GM23338 (cell line): ENCODE measurements around the gene NSMCE4A. TPM values are rescaled to one million over a fixed set of nuclear protein-coding genes. Genes with fewer than 3 reads are reported as not detected.

ENCODE experiments used
- ATAC-seq: fragments of 200-7000 bp; cut with Tn5 transposase; 3 replicates; pipeline ENCODE4 v1.9.1; 2020
- DNase-seq: peaks from one replicate; pipeline ENCODE4 v3.0.0-alpha.2; 2015; ENCODE audit warnings: low spot score
- H2AFZ ChIP-seq: fragments of 200-600 bp; sonication (generic); 2 replicates; pipeline ENCODE4 v1.8.0; 2016; ENCODE audit warnings: antibody characterized with exemption, mild to moderate bottlenecking, moderate library complexity
- H3F3A ChIP-seq: fragments of 200-600 bp; sonication (generic); replicated peaks from 2 replicates; pipeline ENCODE4 v1.8.0; 2017; ENCODE audit warnings: antibody characterized with exemption, mixed run types, low read depth
- H3K27ac ChIP-seq: fragments of 200-600 bp; sonication (generic); 2 replicates; pipeline ENCODE4 v1.6.1; 2016; ENCODE audit warnings: low read depth
- H3K27me3 ChIP-seq: fragments of 200-600 bp; sonication (generic); 2 replicates; pipeline ENCODE4 v1.8.0; 2016; ENCODE audit warnings: mild to moderate bottlenecking, mixed run types, moderate library complexity; ENCODE audit not compliant: insufficient read depth
- H3K36me3 ChIP-seq: fragments of 200-600 bp; sonication (generic); 2 replicates; pipeline ENCODE4 v1.8.0; 2016; ENCODE audit warnings: mild to moderate bottlenecking; ENCODE audit not compliant: insufficient read depth
- H3K4me1 ChIP-seq: fragments of 200-600 bp; sonication (generic); 2 replicates; pipeline ENCODE4 v1.8.0; 2016; ENCODE audit warnings: mild to moderate bottlenecking, moderate library complexity; ENCODE audit not compliant: insufficient read depth
- H3K4me2 ChIP-seq: fragments of 200-600 bp; sonication (generic); 2 replicates; pipeline ENCODE4 v1.7.1; 2017; ENCODE audit warnings: mixed run types
- H3K4me3 ChIP-seq: fragments of 200-600 bp; sonication (generic); 2 replicates; pipeline ENCODE4 v1.6.1; 2016; ENCODE audit warnings: mixed run types
- H3K79me2 ChIP-seq: fragments of 200-600 bp; sonication (generic); replicated peaks from 2 replicates; pipeline ENCODE4 v1.8.0; 2017; ENCODE audit warnings: mild to moderate bottlenecking; ENCODE audit not compliant: insufficient read depth
- H3K9me2 ChIP-seq: fragments of 200-600 bp; sonication (generic); 2 replicates; pipeline ENCODE4 v1.8.0; 2017; ENCODE audit not compliant: insufficient read depth
- H4K20me1 ChIP-seq: fragments of 200-600 bp; sonication (generic); replicated peaks from 2 replicates; pipeline ENCODE4 v1.8.0; 2017; ENCODE audit warnings: mild to moderate bottlenecking; ENCODE audit not compliant: insufficient read depth
- H3K27ac Mint-ChIP-seq: 2 replicates; pipeline ENCODE4 v1.8.0; 2020; ENCODE audit warnings: inconsistent platforms, mild to moderate bottlenecking, moderate library complexity, mixed read lengths
- H3K27me3 Mint-ChIP-seq: 3 replicates; pipeline ENCODE4 v1.8.0; 2022; ENCODE audit warnings: low read depth, mild to moderate bottlenecking, moderate library complexity, mixed read lengths, inconsistent platforms; ENCODE audit not compliant: insufficient read depth, poor library complexity
- H3K36me3 Mint-ChIP-seq: 3 replicates; pipeline ENCODE4 v1.8.0; 2021; ENCODE audit warnings: low read depth, mild to moderate bottlenecking, inconsistent platforms, moderate library complexity, mixed read lengths
- H3K4me1 Mint-ChIP-seq: 3 replicates; pipeline ENCODE4 v1.8.0; 2020; ENCODE audit warnings: mild to moderate bottlenecking, inconsistent platforms, mixed read lengths
- H3K4me3 Mint-ChIP-seq: 3 replicates; pipeline ENCODE4 v1.8.0; 2021; ENCODE audit warnings: moderate library complexity, mild to moderate bottlenecking, inconsistent platforms, mixed read lengths
- H3K9me3 Mint-ChIP-seq: 3 replicates; pipeline ENCODE4 v1.8.0; 2020; ENCODE audit warnings: moderate library complexity, mild to moderate bottlenecking, inconsistent platforms, mixed read lengths
- STAT1 ChIP-seq: IDR thresholded peaks from one replicate; pipeline ENCODE4 v1.6.1; 2016; ENCODE audit warnings: antibody characterized with exemption; ENCODE audit not compliant: unreplicated experiment
- ZNF462 ChIP-seq: fragments of 250-450 bp; sonication (Bioruptor Pico); IDR thresholded peaks from 2 replicates; pipeline ENCODE4 v1.5.0; 2020; ENCODE audit warnings: mild to moderate bottlenecking, moderate library complexity
- polyA plus RNA-seq: library from polyadenylated mRNA; unstranded; fragments of >200 nt; fragmentation: Nextera tagmentation; extraction: Ambion mirVana; gene quantifications from 2 replicates; pipeline ENCODE4 v1.2.1, GENCODE V29; 2016
- total RNA-seq: library from RNA; depleted of rRNA; stranded (reverse); fragments of >200 nt; shearing (Covaris generic); gene quantifications from 2 replicates; pipeline ENCODE4 v1.2.3, GENCODE V29; 2014
- TF ChIP-seq, protein P1 (sequence below): IDR thresholded peaks from one replicate; pipeline ENCODE4 v1.6.1; 2018; ENCODE audit warnings: antibody characterized with exemption; ENCODE audit not compliant: unreplicated experiment
- TF ChIP-seq, protein P2 (sequence below), 2 experiments: fragments of 200-600 bp in 1 of 2; sonication (generic) in 1 of 2; conservative IDR thresholded peaks; 2 replicates each; pipeline versions ENCODE4 v1.5.1 to v1.6.1; 2016 to 2017; ENCODE audit warnings: antibody characterized with exemption in 2 of 2, low read depth in 2 of 2, mild to moderate bottlenecking in 2 of 2, moderate library complexity in 1 of 2

Gene NSMCE4A
- total and polyA plus RNA-seq, 2 experiments from 2014 or later, result 84.8 to 94.9 TPM

- ATAC-seq, result no peak; the same call in 1 of the 3 replicates
- no peaks in the 10 kb centered on the region for H3K9me3 Mint-ChIP-seq
Observed at GRCh38 chr10:121959671-121960070, 15.3 kb downstream of the NSMCE4A start.

More at GRCh38 chr10:121959671-121960070, 15.3 kb downstream of the NSMCE4A start:
- no peaks in the 10 kb centered on the region for H4K20me1 ChIP-seq
- H3K27ac Mint-ChIP-seq, result peak overlapping the region; percentile 64
- H3F3A ChIP-seq, result no peaks in the 10 kb centered on the region
- H3K27me3 ChIP-seq, result no peaks in the 10 kb centered on the region
- DNase-seq, result no peak
- no peak overlapping the region for H3K4me3 ChIP-seq
- peaks cover 18% of the 10 kb centered on the region; the same call in 2 of the 3 replicates for H3K4me1 Mint-ChIP-seq
- H3K9me2 ChIP-seq, result no peaks in the 10 kb centered on the region
- H3K36me3 Mint-ChIP-seq, result peaks cover 69% of the 10 kb centered on the region
- peaks cover 14% of the 10 kb centered on the region for H3K4me1 ChIP-seq
- H3K27me3 Mint-ChIP-seq, result peaks cover 2% of the 10 kb centered on the region
- H3K36me3 ChIP-seq, result 0 out of 2 replicates have a peak, but pooled peaks cover 8% of the 10 kb centered on the region
- no peak overlapping the region for H3K27ac ChIP-seq
- H2AFZ ChIP-seq, result no peak overlapping the region
- peak overlapping the region; percentile 8; the same call in 1 of the 3 replicates for H3K4me3 Mint-ChIP-seq
- no peak for TF ChIP-seq ZNF462 (CRISPR knock-in tag)
- no peak for TF ChIP-seq STAT1
- TF ChIP-seq, protein P1, sequence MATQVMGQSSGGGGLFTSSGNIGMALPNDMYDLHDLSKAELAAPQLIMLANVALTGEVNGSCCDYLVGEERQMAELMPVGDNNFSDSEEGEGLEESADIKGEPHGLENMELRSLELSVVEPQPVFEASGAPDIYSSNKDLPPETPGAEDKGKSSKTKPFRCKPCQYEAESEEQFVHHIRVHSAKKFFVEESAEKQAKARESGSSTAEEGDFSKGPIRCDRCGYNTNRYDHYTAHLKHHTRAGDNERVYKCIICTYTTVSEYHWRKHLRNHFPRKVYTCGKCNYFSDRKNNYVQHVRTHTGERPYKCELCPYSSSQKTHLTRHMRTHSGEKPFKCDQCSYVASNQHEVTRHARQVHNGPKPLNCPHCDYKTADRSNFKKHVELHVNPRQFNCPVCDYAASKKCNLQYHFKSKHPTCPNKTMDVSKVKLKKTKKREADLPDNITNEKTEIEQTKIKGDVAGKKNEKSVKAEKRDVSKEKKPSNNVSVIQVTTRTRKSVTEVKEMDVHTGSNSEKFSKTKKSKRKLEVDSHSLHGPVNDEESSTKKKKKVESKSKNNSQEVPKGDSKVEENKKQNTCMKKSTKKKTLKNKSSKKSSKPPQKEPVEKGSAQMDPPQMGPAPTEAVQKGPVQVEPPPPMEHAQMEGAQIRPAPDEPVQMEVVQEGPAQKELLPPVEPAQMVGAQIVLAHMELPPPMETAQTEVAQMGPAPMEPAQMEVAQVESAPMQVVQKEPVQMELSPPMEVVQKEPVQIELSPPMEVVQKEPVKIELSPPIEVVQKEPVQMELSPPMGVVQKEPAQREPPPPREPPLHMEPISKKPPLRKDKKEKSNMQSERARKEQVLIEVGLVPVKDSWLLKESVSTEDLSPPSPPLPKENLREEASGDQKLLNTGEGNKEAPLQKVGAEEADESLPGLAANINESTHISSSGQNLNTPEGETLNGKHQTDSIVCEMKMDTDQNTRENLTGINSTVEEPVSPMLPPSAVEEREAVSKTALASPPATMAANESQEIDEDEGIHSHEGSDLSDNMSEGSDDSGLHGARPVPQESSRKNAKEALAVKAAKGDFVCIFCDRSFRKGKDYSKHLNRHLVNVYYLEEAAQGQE, result no peak
- TF ChIP-seq, protein P2, sequence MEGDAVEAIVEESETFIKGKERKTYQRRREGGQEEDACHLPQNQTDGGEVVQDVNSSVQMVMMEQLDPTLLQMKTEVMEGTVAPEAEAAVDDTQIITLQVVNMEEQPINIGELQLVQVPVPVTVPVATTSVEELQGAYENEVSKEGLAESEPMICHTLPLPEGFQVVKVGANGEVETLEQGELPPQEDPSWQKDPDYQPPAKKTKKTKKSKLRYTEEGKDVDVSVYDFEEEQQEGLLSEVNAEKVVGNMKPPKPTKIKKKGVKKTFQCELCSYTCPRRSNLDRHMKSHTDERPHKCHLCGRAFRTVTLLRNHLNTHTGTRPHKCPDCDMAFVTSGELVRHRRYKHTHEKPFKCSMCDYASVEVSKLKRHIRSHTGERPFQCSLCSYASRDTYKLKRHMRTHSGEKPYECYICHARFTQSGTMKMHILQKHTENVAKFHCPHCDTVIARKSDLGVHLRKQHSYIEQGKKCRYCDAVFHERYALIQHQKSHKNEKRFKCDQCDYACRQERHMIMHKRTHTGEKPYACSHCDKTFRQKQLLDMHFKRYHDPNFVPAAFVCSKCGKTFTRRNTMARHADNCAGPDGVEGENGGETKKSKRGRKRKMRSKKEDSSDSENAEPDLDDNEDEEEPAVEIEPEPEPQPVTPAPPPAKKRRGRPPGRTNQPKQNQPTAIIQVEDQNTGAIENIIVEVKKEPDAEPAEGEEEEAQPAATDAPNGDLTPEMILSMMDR (conservative IDR thresholded peaks at IDR 0.05; ENCODE audit: low read depth in 2 of 2), result no peak
- H3K79me2 ChIP-seq, result no peaks in the 10 kb centered on the region
- no peak overlapping the region for H3K4me2 ChIP-seq
